Colonic mucosa (tissue), 4 donors: ENCODE results near the gene FGF6. TPM values are rescaled to one million over a fixed set of nuclear protein-coding genes. Genes with fewer than 3 reads are reported as not detected.

ENCODE experiments used
- DNase-seq: peaks from one replicate; pipeline ENCODE4 v3.0.0-alpha.2; 2020
- H3K27ac ChIP-seq: fragments of 200-600 bp; one replicate; pipeline ENCODE4 v1.8.0; 2021
- H3K27me3 ChIP-seq: fragments of 200-600 bp; one replicate; pipeline ENCODE4 v1.8.0; 2021
- H3K36me3 ChIP-seq: fragments of 200-600 bp; one replicate; pipeline ENCODE4 v1.8.0; 2021
- H3K4me1 ChIP-seq: fragments of 200-600 bp; one replicate; pipeline ENCODE4 v1.8.0; 2021; ENCODE audit warnings: mild to moderate bottlenecking
- H3K4me3 ChIP-seq: fragments of 200-600 bp; one replicate; pipeline ENCODE4 v1.8.0; 2021
- H3K9ac ChIP-seq, 2 donors: one replicate each; pipeline ENCODE4 v1.7.0; 2013; ENCODE audit warnings: control low read depth in 2 of 2, low read depth in 2 of 2, low read length in 2 of 2
- H3K9me3 ChIP-seq: fragments of 200-600 bp; one replicate; pipeline ENCODE4 v1.8.0; 2021
- CTCF ChIP-seq: fragments of 200-600 bp; IDR thresholded peaks from one replicate; pipeline ENCODE4 v1.8.0; 2022; ENCODE audit warnings: antibody characterized with exemption, mild to moderate bottlenecking
- intact Hi-C: fragments of 100-400 bp; cut with DNase I; formaldehyde crosslinking; loops from one replicate; pipeline ENCODE4 v1.14.1; 2022
- total RNA-seq, 2 donors: library from RNA; stranded (reverse); fragmentation: NEBNext Ultra II Directional in 1 of 2; extraction: Animal tissue kit (Norgen Biotek cat#: 25700) in 1 of 2; gene quantifications; one replicate each; pipeline ENCODE4 v1.2.1, GENCODE V29; 2021
- donor health status: healthy.
- donor health status: DM: no; HTN: no; CAD: no.
- donor health status: DM: no; HTN: no; CAD: no.

FGF6 gene
- total RNA-seq, 2 donors from 2014 or later, result not detected

GRCh38 chr12:4392223-4392742 lies 53.3 kb downstream of the FGF6 start:
- no peak for TF ChIP-seq CTCF
- Histone ChIP-seq H3K27ac (no peak overlapping the region), H3K36me3 (no peaks in the 10 kb centered on the region), H3K27me3 (no peaks in the 10 kb centered on the region), H3K4me3 (no peak overlapping the region), H3K4me1 (no peaks in the 10 kb centered on the region), H3K9ac (no peak overlapping the region), H3K9me3 (no peaks in the 10 kb centered on the region)
- DNase-seq, result no peak
- intact Hi-C loops, result no loop called here

GRCh38 chr12:4388662-4389061 lies 57.0 kb downstream of the FGF6 start:
- no peak overlapping the region for H3K27ac ChIP-seq
- intact Hi-C loops, result no loop called here
- H3K4me1 ChIP-seq, result no peaks in the 10 kb centered on the region
- DNase-seq, result no peak
- H3K36me3 ChIP-seq, result no peaks in the 10 kb centered on the region
- no peak overlapping the region for H3K9ac ChIP-seq
- no peak overlapping the region for H3K4me3 ChIP-seq
- H3K27me3 ChIP-seq, result no peaks in the 10 kb centered on the region
- TF ChIP-seq CTCF, result no peak
- H3K9me3 ChIP-seq, result no peaks in the 10 kb centered on the region

GRCh38 chr12:4388032-4388431 lies 57.6 kb downstream of the FGF6 start:
- no peak for TF ChIP-seq CTCF
- H3K4me3 ChIP-seq, result no peak overlapping the region
- intact Hi-C loops, result no loop called here

GRCh38 chr12:4387607-4388006 lies 58.0 kb downstream of the FGF6 start:
- Histone ChIP-seq H3K27me3 (no peaks in the 10 kb centered on the region), H3K36me3 (no peaks in the 10 kb centered on the region), H3K9ac (no peak overlapping the region), H3K4me1 (no peaks in the 10 kb centered on the region), H3K9me3 (no peaks in the 10 kb centered on the region), H3K4me3 (no peak overlapping the region), H3K27ac (no peak overlapping the region)
- no peak for DNase-seq
- no peak for TF ChIP-seq CTCF
- intact Hi-C loops, result no loop called here

More at GRCh38 chr12:4388032-4388431, 57.6 kb downstream of the FGF6 start:
- Histone ChIP-seq H3K27me3 (no peaks in the 10 kb centered on the region), H3K36me3 (no peaks in the 10 kb centered on the region), H3K4me1 (no peaks in the 10 kb centered on the region), H3K9ac (no peak overlapping the region), H3K27ac (no peak overlapping the region), H3K9me3 (no peaks in the 10 kb centered on the region)
- DNase-seq, result no peak

GRCh38 chr12:4386801-4387200 lies 58.8 kb downstream of the FGF6 start:
- Histone ChIP-seq H3K9ac (no peak overlapping the region), H3K36me3 (no peaks in the 10 kb centered on the region), H3K27ac (no peak overlapping the region), H3K27me3 (no peaks in the 10 kb centered on the region), H3K4me3 (no peak overlapping the region), H3K9me3 (no peaks in the 10 kb centered on the region), H3K4me1 (no peaks in the 10 kb centered on the region)
- intact Hi-C loops, result no loop called here
- TF ChIP-seq CTCF, result no peak
- DNase-seq, result no peak

Other genes with a start within 250 kb of the FGF6 start
- 100 to 1,000 TPM; 180 to 217 TPM for gene CCND2, start 172.1 kb downstream of the FGF6 start, total RNA-seq
- 10 to 100 TPM; 14.1 to 17.7 TPM for gene TIGAR, start 124.6 kb downstream of the FGF6 start, total RNA-seq
- gene FGF23, start 66.1 kb downstream of the FGF6 start, total RNA-seq, result not detected
- 10 to 100 TPM in 1 of 2 donors, 1 to 10 TPM in 1; 6.6 to 22.3 TPM for gene RAD51AP1, start 93.1 kb upstream of the FGF6 start, total RNA-seq
- 10 to 100 TPM; 20.9 to 26.7 TPM for gene DYRK4, start 116.4 kb upstream of the FGF6 start, total RNA-seq
- 1 to 10 TPM; 2.0 to 3.3 TPM for gene AKAP3, start 203.2 kb upstream of the FGF6 start, total RNA-seq
- 100 to 1,000 TPM; 184 to 225 TPM for gene NDUFA9, start 203.3 kb upstream of the FGF6 start, total RNA-seq